Measurements from ENCODE around the gene SNX3. TPM values are rescaled to one million over a fixed set of nuclear protein-coding genes. Genes with fewer than 3 reads are reported as not detected.
"Not testable (repeated sequence)": the region's sequence is repeated elsewhere in the genome, so short reads cannot be mapped to it uniquely, and the experiment has no call there.

Gene SNX3
- 100 to 1,000 TPM; 124 to 245 TPM for total RNA-seq
- polyA plus RNA-seq: 100 to 1,000 TPM; 145 to 197 TPM
- long read RNA-seq, donor 1, transcript SNX3-201 (4 exons, 1,755 nt): major isoform, 96 of 109 reads
- long read RNA-seq, donor 1, partial matches to known transcripts: 10 of 109 reads
- long read RNA-seq, donor 1, other reads (novel, unspliced or antisense): 0 of 109 reads
- long read RNA-seq, donor 2, transcript SNX3-201 (4 exons, 1,755 nt): major isoform, 40 of 63 reads
- long read RNA-seq, donor 2, transcript SNX3-202 (4 exons, 890 nt): minor isoform, 6 of 63 reads
- long read RNA-seq, donor 2, partial matches to known transcripts: 17 of 63 reads
- long read RNA-seq, donor 2, other reads (novel, unspliced or antisense): 0 of 63 reads
- long read RNA-seq, donor 3, transcript SNX3-201 (4 exons, 1,755 nt): major isoform, 52 of 67 reads
- long read RNA-seq, donor 3, partial matches to known transcripts: 13 of 67 reads
- long read RNA-seq, donor 3, other reads (novel, unspliced or antisense): 0 of 67 reads
- long read RNA-seq, donor 4, transcript SNX3-201 (4 exons, 1,755 nt): major isoform, 34 of 40 reads
- long read RNA-seq, donor 4, partial matches to known transcripts: 5 of 40 reads
- long read RNA-seq, donor 4, other reads (novel, unspliced or antisense): 0 of 40 reads
- long read RNA-seq, donor 5, transcript SNX3-201 (4 exons, 1,755 nt): major isoform, 99 of 188 reads
- long read RNA-seq, donor 5, partial matches to known transcripts: 80 of 188 reads
- long read RNA-seq, donor 5, other reads (novel, unspliced or antisense): 5 of 188 reads

- WGBS, 2 donors: 0% methylated on average over 77 to 83 of the region's 83 CpGs
- TF ChIP-seq CTCF (IDR thresholded peaks at IDR 0.05; ENCODE audit: control extremely low read depth, extremely low read depth): no peak
- Histone ChIP-seq H3K4me3 (peak within 1 kb of the TSS; percentile 94), H3K36me3 (ENCODE audit: control insufficient read depth in 4 of 4, insufficient read depth in 4 of 4, low read length in 4 of 4) (peaks cover 0 to 7% (median under 1%) of the 10 kb centered on the region in 4 donors), H3K9ac (ENCODE audit: insufficient read depth in 1 of 2, low read length in 2 of 2) (peak within 1 kb of the TSS; percentile 94 to 98), H3K27ac (ENCODE audit: low read depth in 1 of 2, low read length in 1 of 2) (peak within 1 kb of the TSS; percentile 90 to 98), H3K9me3 (ENCODE audit: control insufficient read depth in 4 of 4, insufficient read depth in 3 of 4, low read length in 3 of 4) (no peaks in the 10 kb centered on the region), H3K27me3 (ENCODE audit: control insufficient read depth in 3 of 3, insufficient read depth in 3 of 3, low read length in 2 of 3) (no peaks in the 10 kb centered on the region), H3K4me1 (ENCODE audit: control insufficient read depth in 5 of 5, insufficient read depth in 5 of 5, low read length in 5 of 5) (peaks cover 0 to 9% (median 7%) of the 10 kb centered on the region in 5 donors)
- DNase-seq (peak; percentile 97 to 99 (median 97)), ATAC-seq (ENCODE audit: insufficient read depth, low FRiP score) (peak; percentile 96)
Measured at GRCh38 chr6:108260809-108261569, at the start of gene SNX3. SNX3 (minus strand) TSS chr6:108261040; CDS start chr6:108260921, 119 bp downstream.

GRCh38 chr6:108309844-108310243 is 49.0 kb upstream of the SNX3 start:
- no peaks in the 10 kb centered on the region for H3K4me1 ChIP-seq (ENCODE audit: control insufficient read depth in 5 of 5, insufficient read depth in 5 of 5, low read length in 5 of 5)
- H3K36me3 ChIP-seq (ENCODE audit: control insufficient read depth in 4 of 4, insufficient read depth in 4 of 4, low read length in 4 of 4): peaks cover 0 to 3% (median 0%) of the 10 kb centered on the region in 4 donors
- peaks cover 0 to 2% (median 0%) of the 10 kb centered on the region in 4 donors for H3K9me3 ChIP-seq (ENCODE audit: control insufficient read depth in 4 of 4, insufficient read depth in 3 of 4, low read length in 3 of 4)
- no peak for DNase-seq
- TF ChIP-seq CTCF (IDR thresholded peaks at IDR 0.05; ENCODE audit: control extremely low read depth, extremely low read depth): no peak
- ATAC-seq (ENCODE audit: insufficient read depth, low FRiP score): no peak
- H3K27me3 ChIP-seq (ENCODE audit: control insufficient read depth in 3 of 3, insufficient read depth in 3 of 3, low read length in 2 of 3): no peaks in the 10 kb centered on the region
- no peak overlapping the region for H3K4me3 ChIP-seq
- H3K9ac ChIP-seq (ENCODE audit: insufficient read depth in 1 of 2, low read length in 2 of 2): no peak overlapping the region
- no peak overlapping the region for H3K27ac ChIP-seq (ENCODE audit: low read depth in 1 of 2, low read length in 1 of 2)
- WGBS, 2 donors: 97 to 98% methylated on average over 5 of the region's 5 CpGs

- H3K27ac ChIP-seq (ENCODE audit: low read depth in 1 of 2, low read length in 1 of 2); H3K4me1 ChIP-seq (ENCODE audit: control insufficient read depth in 5 of 5, insufficient read depth in 5 of 5, low read length in 5 of 5); H3K27me3 ChIP-seq (ENCODE audit: control insufficient read depth in 3 of 3, insufficient read depth in 3 of 3, low read length in 2 of 3); H3K9ac ChIP-seq (ENCODE audit: insufficient read depth in 1 of 2, low read length in 2 of 2); H3K4me3 ChIP-seq; H3K36me3 ChIP-seq (ENCODE audit: control insufficient read depth in 4 of 4, insufficient read depth in 4 of 4, low read length in 4 of 4); ATAC-seq (ENCODE audit: insufficient read depth, low FRiP score); DNase-seq; H3K9me3 ChIP-seq (ENCODE audit: control insufficient read depth in 4 of 4, insufficient read depth in 3 of 4, low read length in 3 of 4): not testable (repeated sequence)
- WGBS, 2 donors: 75 to 83% methylated on average over 4 of the region's 4 CpGs
Measured at GRCh38 chr6:108308641-108309040, 47.8 kb upstream of the SNX3 start.
